SK-N-SH treated with all-trans-retinoic acid at 6 μM for 48 hours (cell line): ENCODE measurements around the gene KIAA1143.

Source experiments
- ARNTL ChIP-seq: fragments of 450-650 bp; formaldehyde crosslinking; IDR thresholded peaks from 2 replicates; pipeline ENCODE4 v1.5.0; 2020; ENCODE audit warnings: low read depth, mild to moderate bottlenecking, moderate library complexity, borderline replicate concordance
- BACH2 ChIP-seq: fragments of 250-450 bp; sonication (Bioruptor Pico); IDR thresholded peaks from 2 replicates; pipeline ENCODE4 v1.9.0; 2021; ENCODE audit warnings: mild to moderate bottlenecking, borderline replicate concordance
- PATZ1 ChIP-seq: fragments of 250-450 bp; sonication (Bioruptor Pico); IDR thresholded peaks from 2 replicates; pipeline ENCODE4 v1.8.0; 2020; ENCODE audit warnings: mild to moderate bottlenecking, moderate library complexity, borderline replicate concordance
- TCF4 ChIP-seq: fragments of 250-450 bp; sonication (Bioruptor Pico); IDR thresholded peaks from 2 replicates; pipeline ENCODE4 v1.8.0; 2021; ENCODE audit warnings: mild to moderate bottlenecking, moderate library complexity, borderline replicate concordance
- TOX ChIP-seq: fragments of 250-450 bp; sonication (Bioruptor Pico); IDR thresholded peaks from 2 replicates; pipeline ENCODE4 v1.8.0; 2021; ENCODE audit warnings: mild to moderate bottlenecking, moderate library complexity, borderline replicate concordance
- TSHZ2 ChIP-seq: fragments of 250-450 bp; sonication (Bioruptor Pico); IDR thresholded peaks from 2 replicates; pipeline ENCODE4 v1.5.0; 2020; ENCODE audit warnings: mild to moderate bottlenecking, moderate library complexity
- ZFP30 ChIP-seq: fragments of 450-650 bp; formaldehyde crosslinking; IDR thresholded peaks from 2 replicates; pipeline ENCODE4 v1.5.0; 2022; ENCODE audit warnings: mild to moderate bottlenecking, moderate library complexity
- ZNF70 ChIP-seq: fragments of 450-650 bp; formaldehyde crosslinking; IDR thresholded peaks from 2 replicates; pipeline ENCODE4 v1.5.0; 2020; ENCODE audit warnings: mild to moderate bottlenecking, moderate library complexity
- TF ChIP-seq, protein P1 (sequence below): fragments of 250-450 bp; sonication (Bioruptor Pico); IDR thresholded peaks from 2 replicates; pipeline ENCODE4 v1.8.0; 2021; ENCODE audit warnings: low read depth, mild to moderate bottlenecking, moderate library complexity, borderline replicate concordance
- TF ChIP-seq, protein P2 (sequence below): fragments of 250-450 bp; sonication (Bioruptor Pico); IDR thresholded peaks from 2 replicates; pipeline ENCODE4 v1.5.1; 2020; ENCODE audit warnings: low read depth, mild to moderate bottlenecking, moderate library complexity

DNA sequence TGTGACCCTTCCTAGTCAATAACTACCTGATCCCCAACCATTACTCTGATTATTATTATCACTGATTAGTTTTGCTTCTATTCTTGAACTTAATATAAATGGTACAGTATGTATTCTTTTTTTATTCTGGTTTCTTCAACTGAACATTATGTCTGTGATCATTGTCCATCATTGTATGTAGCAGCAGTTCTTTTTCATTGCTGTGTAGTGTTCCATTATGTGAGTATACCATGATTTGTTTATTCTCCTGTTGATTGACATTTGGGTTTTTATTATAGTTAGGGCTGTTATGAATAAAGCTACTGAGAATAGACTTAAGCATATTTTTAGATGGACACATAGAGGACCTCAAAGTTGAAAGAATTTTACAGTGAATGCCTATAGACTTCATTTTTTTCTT is 2.8 kb upstream of the KIAA1143 start:
- TF ChIP-seq TCF4: no peak
- TF ChIP-seq, protein P1, sequence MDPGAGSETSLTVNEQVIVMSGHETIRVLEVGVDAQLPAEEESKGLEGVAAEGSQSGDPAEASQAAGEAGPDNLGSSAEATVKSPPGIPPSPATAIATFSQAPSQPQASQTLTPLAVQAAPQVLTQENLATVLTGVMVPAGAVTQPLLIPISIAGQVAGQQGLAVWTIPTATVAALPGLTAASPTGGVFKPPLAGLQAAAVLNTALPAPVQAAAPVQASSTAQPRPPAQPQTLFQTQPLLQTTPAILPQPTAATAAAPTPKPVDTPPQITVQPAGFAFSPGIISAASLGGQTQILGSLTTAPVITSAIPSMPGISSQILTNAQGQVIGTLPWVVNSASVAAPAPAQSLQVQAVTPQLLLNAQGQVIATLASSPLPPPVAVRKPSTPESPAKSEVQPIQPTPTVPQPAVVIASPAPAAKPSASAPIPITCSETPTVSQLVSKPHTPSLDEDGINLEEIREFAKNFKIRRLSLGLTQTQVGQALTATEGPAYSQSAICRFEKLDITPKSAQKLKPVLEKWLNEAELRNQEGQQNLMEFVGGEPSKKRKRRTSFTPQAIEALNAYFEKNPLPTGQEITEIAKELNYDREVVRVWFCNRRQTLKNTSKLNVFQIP: no peak
- TF ChIP-seq PATZ1: no peak
- TF ChIP-seq ZFP30 (CRISPR knock-in tag): no peak
- no peak for TF ChIP-seq TSHZ2 (CRISPR knock-in tag)
- TF ChIP-seq, protein P2, sequence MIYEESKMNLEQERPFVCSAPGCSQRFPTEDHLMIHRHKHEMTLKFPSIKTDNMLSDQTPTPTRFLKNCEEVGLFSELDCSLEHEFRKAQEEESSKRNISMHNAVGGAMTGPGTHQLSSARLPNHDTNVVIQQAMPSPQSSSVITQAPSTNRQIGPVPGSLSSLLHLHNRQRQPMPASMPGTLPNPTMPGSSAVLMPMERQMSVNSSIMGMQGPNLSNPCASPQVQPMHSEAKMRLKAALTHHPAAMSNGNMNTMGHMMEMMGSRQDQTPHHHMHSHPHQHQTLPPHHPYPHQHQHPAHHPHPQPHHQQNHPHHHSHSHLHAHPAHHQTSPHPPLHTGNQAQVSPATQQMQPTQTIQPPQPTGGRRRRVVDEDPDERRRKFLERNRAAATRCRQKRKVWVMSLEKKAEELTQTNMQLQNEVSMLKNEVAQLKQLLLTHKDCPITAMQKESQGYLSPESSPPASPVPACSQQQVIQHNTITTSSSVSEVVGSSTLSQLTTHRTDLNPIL: no peak
- TF ChIP-seq TOX (CRISPR knock-in tag): no peak
- no peak for TF ChIP-seq BACH2
- TF ChIP-seq ARNTL (CRISPR knock-in tag): no peak
- TF ChIP-seq ZNF70: no peak
